ENCODE data around the gene GALNS. TPM values are rescaled to one million over a fixed set of nuclear protein-coding genes. Genes with fewer than 3 reads are reported as not detected.
A peak's percentile ranks its signal among the peaks of the same experiment; 100 is the strongest.
"Not testable (repeated sequence)": the region's sequence is repeated elsewhere in the genome, so short reads cannot be mapped to it uniquely, and the experiment has no call there.

The GALNS gene
- total RNA-seq, 2 donors from 2014 or later: 17.1 to 19.0 TPM

DNA sequence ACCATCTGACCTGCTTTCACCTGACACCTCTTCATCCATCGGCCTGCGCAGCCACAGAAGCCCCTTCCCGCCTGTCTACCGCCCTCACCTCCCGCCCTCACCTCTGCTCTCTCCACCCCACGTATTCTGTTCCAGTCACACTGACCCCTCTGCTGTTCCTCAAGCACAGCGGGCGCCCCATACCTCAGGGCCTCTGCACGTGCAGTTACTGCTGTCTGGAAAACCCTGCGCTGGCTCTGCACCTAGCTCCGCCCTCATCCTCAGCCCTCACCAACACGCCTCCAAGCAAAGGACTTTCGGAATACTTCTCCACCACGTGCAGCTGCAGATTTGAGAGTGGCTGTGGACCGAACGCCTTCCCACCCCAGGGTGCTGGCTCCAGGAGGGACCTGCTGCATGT is 34.3 kb upstream of the GALNS start:
- intact Hi-C loops (cut with DNase I): no loop called here
- no peak for DNase-seq
- ATAC-seq: no peak

DNA sequence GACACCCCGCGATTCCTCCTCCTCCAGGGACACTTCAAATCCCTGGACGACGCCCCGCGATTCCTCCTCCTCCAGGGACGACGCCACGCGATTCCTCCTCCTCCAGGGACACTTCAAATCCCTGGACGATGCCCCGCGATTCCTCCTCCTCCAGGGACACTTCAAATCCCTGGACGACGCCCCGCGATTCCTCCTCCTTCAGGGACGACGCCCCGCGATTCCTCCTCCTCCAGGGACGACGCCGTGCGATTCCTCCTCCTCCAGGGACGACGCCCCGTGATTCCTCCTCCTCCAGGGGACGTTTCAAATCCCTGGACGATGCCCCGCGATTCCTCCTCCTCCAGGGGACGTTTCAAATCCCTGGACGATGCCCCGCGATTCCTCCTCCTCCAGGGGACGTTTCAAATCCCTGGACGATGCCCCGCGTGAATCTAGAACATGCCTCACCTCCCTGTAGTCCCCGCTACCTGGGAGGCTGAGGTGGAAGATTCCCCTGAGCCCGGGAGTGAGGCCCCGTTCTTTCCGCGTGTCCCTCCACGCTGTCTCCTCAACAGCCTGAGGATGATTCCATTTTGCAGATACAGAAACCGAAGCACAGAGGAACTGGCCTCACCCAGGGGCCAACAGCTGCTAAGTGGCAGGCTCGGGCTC is 33.1 kb upstream of the GALNS start:
- intact Hi-C loops (cut with DNase I): loop anchor here in 1 of 2 donors (10.0 kb wide), 1 partner anchor 45 kb away; no protein-coding TSS in a partner anchor
- ATAC-seq: not testable (repeated sequence)

DNA sequence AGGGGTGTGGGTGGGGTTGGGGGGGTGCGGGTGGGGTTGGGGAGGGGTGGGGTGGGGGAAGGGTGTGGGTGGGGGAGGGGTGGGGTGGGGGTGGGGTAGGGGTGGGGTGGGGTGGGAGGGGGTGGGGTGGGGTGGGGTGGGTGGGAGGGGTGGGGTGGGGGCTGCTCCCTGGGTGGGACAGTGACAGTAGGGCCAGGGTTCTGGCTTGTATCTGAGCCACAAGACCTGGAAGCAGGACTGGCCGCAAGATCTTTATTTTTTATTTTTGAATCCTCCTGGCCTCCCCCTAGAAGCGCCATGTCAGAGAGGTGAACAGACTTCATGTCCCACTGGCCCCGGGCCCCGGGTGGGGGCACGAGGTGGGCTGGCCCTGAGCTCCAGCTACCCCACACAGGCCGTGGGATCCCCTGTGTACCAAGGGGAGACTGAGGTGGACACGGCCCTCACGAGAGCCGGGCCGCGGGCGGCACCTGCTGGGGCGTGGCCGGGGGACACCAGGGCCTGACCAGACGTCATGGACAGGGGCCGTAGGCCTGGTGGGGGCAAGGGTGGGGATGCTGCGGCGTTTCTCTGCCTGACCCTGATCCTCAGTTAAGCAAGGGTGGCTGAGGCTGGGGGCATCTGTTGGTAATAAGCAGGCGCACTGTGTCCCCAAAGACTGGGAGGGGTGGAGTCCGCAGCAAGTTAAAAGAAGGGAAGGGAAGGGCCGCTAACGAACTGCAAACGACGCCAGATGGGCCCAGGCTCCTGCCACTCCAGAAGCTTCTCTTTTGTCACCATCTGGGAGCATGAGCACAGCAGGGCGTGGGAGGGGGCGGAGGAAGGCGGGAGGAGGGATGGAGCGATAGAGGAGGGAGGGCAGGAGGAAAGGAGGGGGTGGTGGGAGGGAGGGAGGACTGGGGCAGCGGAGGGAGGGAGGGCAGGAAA is 32.0 kb upstream of the GALNS start:
- ATAC-seq (no peak), DNase-seq (peak; percentile 60)
- intact Hi-C loops (cut with DNase I): loop anchor here in 1 of 2 donors (10.0 kb wide), 1 partner anchor 46 kb away; no protein-coding TSS in a partner anchor

More for the DNA sequence above, 33.1 kb upstream of the GALNS start:
- not testable (repeated sequence) for DNase-seq

DNA sequence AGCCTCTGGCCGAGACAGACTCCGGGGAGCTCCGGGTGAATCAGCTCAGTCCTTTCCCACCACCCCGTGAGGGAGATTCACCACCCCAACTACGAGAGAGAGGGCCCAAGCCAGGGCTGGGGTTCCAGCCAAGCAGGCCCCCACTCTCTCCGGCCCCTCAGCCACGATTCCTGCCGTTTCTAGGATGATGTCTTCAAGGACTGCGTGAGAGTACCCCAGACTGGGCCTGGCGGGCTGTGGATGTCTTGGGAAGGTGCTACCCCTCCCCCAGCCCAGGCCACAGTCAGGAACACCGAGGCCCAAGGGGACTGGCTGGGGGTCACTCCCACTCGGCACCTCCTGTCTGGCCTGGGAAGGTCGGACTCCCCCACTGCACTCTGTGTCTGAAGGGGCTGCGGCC is 31.3 kb upstream of the GALNS start:
- DNase-seq (no peak), ATAC-seq (no peak)
- intact Hi-C loops (cut with DNase I): loop anchor here in 1 of 2 donors (10.0 kb wide), 1 partner anchor 47 kb away; no protein-coding TSS in a partner anchor

DNA sequence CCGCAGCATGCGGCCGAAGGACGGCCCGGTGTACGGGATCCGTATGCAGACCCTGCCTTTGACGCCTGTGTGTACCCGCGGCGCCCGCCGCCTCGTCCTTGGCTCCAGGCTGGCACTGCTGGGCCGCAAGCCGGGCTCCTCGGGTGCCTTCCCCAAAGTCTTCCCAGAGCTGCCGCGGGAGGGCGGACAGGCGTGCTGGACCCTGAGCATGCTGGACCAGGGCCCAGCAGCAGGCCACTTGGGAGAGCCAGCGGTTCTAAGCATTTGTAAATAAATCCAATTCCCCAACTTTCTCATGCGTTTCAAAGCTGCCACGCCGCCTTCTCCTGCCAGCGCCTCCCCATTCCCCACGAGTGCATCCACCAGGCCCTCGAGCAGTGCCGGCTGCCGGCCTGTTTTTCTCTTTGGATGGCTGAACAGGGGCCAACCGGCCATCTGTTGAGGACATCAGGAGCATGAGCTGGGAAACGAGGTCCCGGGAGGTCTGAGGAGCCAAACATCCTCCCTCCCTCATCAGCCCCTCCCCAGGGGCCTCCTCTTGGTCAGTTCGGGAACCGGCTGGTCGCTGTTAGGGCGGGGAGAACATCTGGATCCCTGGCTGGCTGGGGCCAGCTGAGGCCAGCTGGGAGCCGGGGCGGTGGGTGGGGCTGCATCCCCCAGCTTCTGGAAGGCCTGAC is 30.2 kb upstream of the GALNS start:
- intact Hi-C loops (cut with DNase I): loop anchor here in 1 of 2 donors (10.0 kb wide), 1 partner anchor 48 kb away; no protein-coding TSS in a partner anchor
- ATAC-seq: peak; percentile 82 to 84
- DNase-seq: peak; percentile 85

DNA sequence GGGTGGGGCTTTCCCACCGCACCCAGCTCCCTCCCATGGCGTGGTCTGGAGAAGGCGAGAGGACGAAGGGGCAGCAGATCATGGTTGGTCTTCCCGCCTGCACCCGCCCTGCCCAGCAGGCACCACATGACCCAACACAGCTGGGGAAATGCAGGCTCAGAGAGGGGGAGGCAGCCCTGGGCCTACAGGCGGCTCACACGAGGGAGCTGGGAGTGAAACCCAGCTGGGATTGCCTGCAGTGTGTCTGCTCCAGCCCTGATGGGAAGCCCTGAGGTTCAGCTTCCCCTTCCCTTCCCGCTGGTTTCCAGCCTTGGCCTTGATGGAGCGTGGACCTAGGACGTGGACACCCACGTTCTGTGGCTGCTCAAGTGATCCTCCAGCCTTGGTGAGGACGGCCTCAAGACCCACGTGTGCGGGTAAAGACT is 29.7 kb upstream of the GALNS start:
- ATAC-seq: peak; percentile 1 to 14
- DNase-seq: no peak
- intact Hi-C loops (cut with DNase I): loop anchor here in 1 of 2 donors (10.0 kb wide), 1 partner anchor 48 kb away; no protein-coding TSS in a partner anchor

DNA sequence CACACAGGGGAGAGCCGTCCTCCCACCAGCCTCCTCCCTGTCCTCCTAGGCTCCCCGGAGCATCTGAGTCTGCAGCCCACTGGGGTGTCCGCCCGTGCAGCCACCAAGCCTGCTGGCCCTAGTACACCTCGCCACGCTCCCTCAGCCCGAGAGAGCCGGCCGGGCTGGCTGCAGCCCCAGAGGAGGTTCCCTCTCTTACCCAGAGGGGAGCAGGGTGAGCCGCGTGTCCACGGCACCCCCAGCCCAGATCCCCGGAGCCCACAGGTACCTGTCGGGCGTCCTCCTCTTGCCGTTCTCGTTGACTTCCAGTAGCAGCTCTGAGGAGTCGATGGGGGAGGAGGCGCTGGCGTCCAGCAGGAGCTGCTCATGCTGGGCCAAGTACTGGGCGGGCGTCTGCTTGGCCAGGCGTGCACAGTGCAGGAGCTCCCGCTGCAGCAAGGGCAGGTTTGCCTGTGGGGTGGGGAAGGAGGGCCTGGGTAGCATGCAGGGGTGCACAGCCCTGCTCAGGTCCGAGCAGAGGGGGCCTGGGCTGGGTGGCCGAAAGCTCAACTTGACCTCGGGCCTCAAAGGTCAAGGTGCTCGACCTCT is 29.0 kb upstream of the GALNS start:
- intact Hi-C loops (cut with DNase I): loop anchor here in 1 of 2 donors (10.0 kb wide), 1 partner anchor 49 kb away; no protein-coding TSS in a partner anchor
- no peak for DNase-seq
- ATAC-seq: no peak

DNA sequence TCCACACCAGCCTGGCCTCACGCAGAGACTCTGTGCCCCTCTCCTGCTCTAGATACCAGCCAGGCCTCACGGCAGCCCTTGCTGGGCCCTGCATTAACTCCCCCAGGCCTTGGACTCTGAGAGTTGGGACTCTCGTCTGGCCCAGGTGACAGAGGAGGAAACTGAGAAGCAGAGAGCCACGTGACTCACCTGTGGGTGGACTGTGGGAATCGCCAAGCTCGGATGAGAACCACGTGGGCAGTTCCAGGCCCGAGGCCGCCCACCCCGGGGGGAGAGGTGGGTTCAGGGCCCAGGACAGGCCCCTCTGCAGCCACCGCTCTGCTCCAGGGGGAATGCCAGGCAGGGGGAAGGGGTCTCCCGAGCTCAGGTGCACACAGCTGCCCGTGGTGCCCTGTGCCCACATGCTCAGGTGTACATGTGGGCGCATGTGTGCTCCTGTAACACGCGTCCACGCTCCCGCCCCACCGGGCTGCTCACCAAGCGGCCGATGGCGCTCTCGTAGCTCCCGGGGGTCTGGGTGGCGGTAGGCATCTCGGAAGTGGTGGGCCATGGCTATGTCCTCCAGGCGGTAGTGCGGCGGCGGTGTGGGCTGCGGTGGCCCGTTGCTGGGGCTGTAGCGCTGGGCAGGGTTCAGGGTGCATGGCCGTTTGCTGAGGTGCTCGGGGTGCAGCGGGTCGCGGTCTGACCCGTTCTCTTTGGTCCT is 28.0 kb upstream of the GALNS start:
- ATAC-seq: no peak
- DNase-seq: no peak
- intact Hi-C loops (cut with DNase I): loop anchor here in 1 of 2 donors (10.0 kb wide), 1 partner anchor 50 kb away; no protein-coding TSS in a partner anchor

DNA sequence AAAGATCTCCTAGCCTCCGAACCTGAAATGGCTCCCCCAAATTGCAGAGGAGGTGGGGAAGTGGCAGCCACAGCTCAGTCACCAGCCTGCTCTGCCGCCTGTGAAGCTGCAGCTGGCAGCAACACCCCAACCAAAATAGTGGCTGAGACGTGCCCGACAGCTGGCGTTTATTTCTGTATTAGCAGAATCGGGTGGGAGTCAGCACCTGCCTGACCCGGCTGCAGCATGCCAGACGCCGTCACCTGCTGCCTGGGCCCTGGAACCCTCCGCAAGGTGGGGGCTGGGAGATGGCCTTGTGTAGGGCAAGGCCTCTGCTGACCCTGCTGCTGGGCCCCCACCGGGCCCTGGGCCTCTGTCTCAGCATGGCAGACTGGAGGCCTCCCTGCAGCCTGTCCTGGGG is 27.2 kb upstream of the GALNS start:
- ATAC-seq: no peak
- intact Hi-C loops (cut with DNase I): loop anchor here in 1 of 2 donors (10.0 kb wide), 1 partner anchor 51 kb away; no protein-coding TSS in a partner anchor
- DNase-seq: no peak

DNA sequence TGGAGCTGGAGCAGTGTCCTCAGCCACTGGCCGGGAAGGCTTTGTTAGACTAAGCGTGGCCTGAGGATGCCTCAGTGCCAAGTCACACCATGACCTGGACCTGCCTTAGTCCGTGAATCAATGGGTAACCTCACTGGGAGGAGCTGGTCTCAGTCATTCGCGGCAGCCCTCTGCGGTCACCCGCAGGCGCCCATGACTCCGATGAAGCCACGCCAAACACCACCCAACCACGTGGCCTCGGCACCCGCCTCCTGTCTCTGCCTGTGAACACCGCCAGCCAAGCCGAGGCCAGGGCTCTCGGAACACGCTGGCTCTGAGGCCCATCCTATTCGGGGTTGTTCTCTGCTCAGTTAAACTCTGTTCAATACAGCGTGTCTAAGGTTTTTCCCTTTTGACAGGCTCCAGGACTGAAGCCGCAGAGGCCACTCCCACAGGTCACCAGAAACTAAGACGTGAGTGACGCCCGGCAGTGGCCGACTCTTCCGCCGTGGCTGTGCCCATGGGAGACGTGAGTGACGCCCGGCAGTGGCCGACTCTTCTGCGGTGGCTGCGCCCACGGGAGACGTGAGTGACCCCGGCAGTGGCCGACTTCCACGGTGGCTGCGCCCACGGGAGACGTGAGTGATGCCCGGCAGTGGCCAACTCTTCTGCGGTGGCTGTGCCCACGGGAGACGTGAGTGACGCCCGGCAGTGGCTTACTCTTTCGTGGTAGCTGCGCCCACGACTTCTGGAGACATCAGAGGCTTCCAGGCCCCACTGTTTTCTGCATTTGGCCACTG is 26.6 kb upstream of the GALNS start:
- intact Hi-C loops (cut with DNase I): loop anchor here in 1 of 2 donors (10.0 kb wide), 1 partner anchor 51 kb away; no protein-coding TSS in a partner anchor
- DNase-seq (no peak), ATAC-seq (no peak)

DNA sequence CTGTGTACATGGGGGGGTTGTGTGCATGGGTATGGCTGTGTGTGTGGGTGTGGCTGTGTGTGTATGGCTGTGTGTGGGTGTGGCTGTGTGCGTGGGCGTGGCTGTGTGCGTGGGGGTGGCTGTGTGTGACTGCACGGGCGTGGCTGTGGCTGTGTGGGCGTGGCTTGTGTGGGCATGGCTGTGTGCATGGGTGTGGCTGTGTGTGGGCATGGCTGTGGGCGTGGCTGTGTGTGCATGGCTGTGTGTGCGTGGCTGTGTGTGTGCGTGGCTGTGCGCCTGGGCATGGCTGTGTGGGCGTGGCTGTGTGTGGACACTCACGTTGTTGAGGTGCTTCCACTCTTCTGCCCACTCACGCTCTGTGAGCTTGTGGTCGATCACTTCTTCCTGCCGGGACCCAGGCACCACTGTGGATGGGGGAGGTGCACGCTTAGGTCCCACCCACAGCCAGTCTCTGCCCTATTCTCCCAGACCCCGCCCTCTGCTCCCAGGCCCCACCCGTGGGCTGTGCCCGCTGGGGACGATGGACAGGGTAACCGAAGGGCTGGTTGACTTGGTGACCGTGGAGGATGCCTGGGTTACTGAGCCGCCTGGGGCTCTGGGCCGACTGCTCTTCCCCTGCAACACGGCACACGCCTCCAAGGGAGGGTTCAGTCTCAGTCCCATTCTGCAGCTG is 25.7 kb upstream of the GALNS start:
- intact Hi-C loops (cut with DNase I): loop anchor here in 1 of 2 donors (10.0 kb wide), 1 partner anchor 52 kb away; no protein-coding TSS in a partner anchor
- no peak for ATAC-seq
- DNase-seq: no peak

DNA sequence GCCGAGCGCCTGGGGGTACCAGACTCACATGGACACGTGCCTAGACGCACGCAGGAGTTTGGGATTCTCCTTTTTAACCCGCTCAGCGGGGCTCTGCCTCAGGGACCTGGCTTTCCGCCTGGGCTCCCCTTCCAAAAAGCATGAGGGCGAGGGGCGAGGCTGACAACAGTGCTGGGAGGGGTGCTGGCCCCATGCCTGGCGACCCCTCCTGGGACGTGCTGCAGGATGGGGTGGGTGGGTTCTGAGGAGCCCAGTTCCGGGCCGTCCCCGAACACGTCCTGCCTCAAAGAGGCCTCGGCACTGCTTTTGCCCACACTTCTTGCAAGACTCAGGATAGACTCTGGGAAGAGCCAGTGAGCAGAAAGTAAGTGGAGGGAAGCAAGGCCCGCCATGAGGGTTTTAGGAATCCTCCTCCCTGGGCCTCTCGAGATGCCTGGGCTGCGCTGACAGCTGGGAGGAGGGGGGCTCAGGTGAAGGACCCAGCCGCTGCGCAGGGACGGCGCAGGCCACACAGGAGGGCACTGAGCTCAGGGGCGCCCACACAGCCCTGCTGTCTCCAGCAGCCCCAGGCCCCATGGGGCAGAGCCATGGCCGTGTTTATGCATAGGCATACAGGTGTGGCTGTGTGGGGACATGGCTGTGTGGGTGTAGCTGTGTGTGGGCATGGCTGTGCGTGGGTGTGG is 25.1 kb upstream of the GALNS start:
- ATAC-seq: no peak
- intact Hi-C loops (cut with DNase I): loop anchor here in 1 of 2 donors (10.0 kb wide), 1 partner anchor 53 kb away; no protein-coding TSS in a partner anchor
- DNase-seq: no peak

DNA sequence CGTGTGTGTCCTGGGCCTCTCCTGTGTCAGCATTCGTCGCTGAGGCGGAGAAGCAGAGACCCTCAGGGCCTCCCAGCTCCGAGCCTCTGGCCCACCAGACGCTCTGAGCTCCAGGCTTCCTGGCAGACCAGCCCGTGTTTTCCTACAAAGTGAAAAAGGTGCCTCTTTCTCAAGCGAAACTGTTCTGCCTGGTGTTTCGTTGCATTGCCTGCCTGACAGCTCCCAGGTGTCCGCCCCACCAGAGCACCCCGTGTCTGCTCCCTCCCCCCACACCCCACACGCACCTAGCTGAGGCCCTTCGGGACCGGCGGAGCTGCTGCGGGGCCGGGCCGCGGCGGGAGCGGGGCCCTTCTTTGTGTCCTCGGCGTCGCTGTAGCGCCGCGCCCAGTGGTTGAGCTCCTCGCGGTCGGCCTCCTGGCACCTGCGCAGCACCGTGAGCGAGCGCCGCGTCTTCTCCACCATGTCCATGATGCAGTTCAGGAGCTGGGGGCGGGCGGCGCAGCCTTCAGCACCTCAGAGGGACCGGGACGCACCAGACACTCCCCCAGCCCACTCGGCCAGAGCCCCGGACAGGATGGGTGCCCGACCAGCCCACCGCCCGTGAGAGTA is 24.4 kb upstream of the GALNS start:
- DNase-seq: no peak
- intact Hi-C loops (cut with DNase I): loop anchor here in 1 of 2 donors (10.0 kb wide), 1 partner anchor 54 kb away; no protein-coding TSS in a partner anchor
- ATAC-seq: no peak

DNA sequence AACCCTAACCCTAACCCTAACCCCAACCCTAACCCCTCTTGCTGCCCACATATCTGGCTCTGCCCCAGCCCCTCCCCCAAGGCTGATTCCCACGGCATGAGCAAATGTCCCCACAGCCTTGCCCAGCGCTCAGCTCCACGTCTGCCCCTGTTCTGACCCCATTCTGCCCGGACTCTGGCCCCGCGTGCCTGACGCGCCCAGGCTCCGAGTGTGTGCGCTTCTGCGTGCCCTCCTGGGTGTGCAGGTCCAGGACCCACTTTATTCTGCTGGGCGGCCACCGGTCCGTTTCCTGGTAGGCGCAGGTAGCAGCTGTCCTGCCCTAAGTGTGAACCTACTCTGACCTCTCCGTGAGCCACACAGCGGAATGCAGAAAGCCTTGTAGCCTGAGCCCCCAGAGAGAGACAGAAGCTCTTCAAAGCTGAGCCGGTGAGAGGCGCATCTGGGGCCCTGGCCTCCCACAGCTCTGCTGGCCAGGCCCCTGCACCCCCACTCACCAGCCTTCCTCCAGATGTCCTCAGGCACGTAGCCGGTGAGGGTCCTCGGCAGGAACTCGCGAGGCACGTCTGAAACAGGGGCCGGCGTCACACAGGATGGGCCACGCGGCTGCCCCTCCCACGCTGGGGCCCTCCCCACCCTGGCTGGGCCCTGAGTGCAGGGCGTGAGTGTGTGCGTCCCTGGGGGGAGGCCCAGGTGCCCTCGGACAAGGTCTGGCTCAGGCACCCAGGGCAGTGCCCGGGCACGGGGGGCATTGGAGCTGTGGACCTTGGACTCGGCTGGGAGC is 23.7 kb upstream of the GALNS start:
- intact Hi-C loops (cut with DNase I): loop anchor here in 1 of 2 donors (10.0 kb wide), 1 partner anchor 54 kb away; no protein-coding TSS in a partner anchor
- DNase-seq (no peak), ATAC-seq (no peak)

DNA sequence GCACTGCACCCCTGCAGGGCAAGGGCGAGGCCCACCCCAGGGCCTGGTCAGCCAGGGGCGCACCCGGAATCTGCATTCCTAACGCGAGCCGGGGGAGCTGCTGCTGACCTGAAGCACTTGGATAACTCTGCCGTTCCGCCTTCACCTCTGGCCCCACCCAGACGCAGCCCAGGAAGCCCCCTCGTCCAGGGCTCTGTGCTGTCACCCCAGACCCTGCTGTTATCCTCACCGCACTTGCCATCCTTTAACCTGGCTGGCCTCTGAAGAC is 23.0 kb upstream of the GALNS start:
- DNase-seq (no peak), ATAC-seq (no peak)
- intact Hi-C loops (cut with DNase I): loop anchor here in 1 of 2 donors (10.0 kb wide), 1 partner anchor 55 kb away; no protein-coding TSS in a partner anchor

Measured in left cardiac atrium (tissue), 4 donors.